NCI-H82 treated with DMSO at 0.1 percent for 48 hours (cell line): ENCODE data around the gene SESN2.

Source experiments
- DNase-seq: peaks from one replicate; lab custom pipeline; 2025; ENCODE audit not compliant: unreplicated experiment; lab: John Stamatoyannopoulos, UW

Gene SESN2

GRCh38 chr1:28249013-28249865 is 10.1 kb upstream of the SESN2 start:
- DNase-seq: peak; percentile 87

- no peak for DNase-seq
Observed at GRCh38 chr1:28249866-28250295, 9.4 kb upstream of the SESN2 start.

- DNase-seq: no peak
Observed at GRCh38 chr1:28256197-28256827, 3.0 kb upstream of the SESN2 start.

GRCh38 chr1:28257736-28258135 is 1.6 kb upstream of the SESN2 start:
- no peak for DNase-seq

GRCh38 chr1:28258628-28259251 is 578 bp upstream of the SESN2 start:
- DNase-seq: no peak

- DNase-seq: peak; percentile 18
Observed at GRCh38 chr1:28259934-28260802, 850 bp downstream of the SESN2 start.

GRCh38 chr1:28260803-28261174 is 1.5 kb downstream of the SESN2 start:
- no peak for DNase-seq

GRCh38 chr1:28264897-28265296 is 5.6 kb downstream of the SESN2 start:
- no peak for DNase-seq

GRCh38 chr1:28265577-28265976 is 6.3 kb downstream of the SESN2 start:
- no peak for DNase-seq

- no peak for DNase-seq
Observed at GRCh38 chr1:28266920-28267322, 7.6 kb downstream of the SESN2 start.

GRCh38 chr1:28267633-28268032 is 8.3 kb downstream of the SESN2 start:
- no peak for DNase-seq

- no peak for DNase-seq
Observed at GRCh38 chr1:28269529-28269928, 10.2 kb downstream of the SESN2 start.

GRCh38 chr1:28272215-28272852 is 13.0 kb downstream of the SESN2 start:
- DNase-seq: no peak

- no peak for DNase-seq
Observed at GRCh38 chr1:28273216-28273860, 14.0 kb downstream of the SESN2 start.

GRCh38 chr1:28278763-28279162 is 19.4 kb downstream of the SESN2 start:
- DNase-seq: no peak

- no peak for DNase-seq
Observed at GRCh38 chr1:28279721-28280120, 20.4 kb downstream of the SESN2 start.

GRCh38 chr1:28280501-28280900 is 21.2 kb downstream of the SESN2 start:
- DNase-seq: no peak

GRCh38 chr1:28280977-28281381 is 21.7 kb downstream of the SESN2 start:
- no peak for DNase-seq

- no peak for DNase-seq
Observed at GRCh38 chr1:28281608-28282425, 22.5 kb downstream of the SESN2 start.
